GM18505 (cell line): ENCODE measurements around the gene LETM1.

Experiments
- ATAC-seq: cut with Tn5 transposase; IDR thresholded peaks from one replicate; pipeline ENCODE4 v1.9.1; 2021; ENCODE audit not compliant: unreplicated experiment
- POLR2A ChIP-seq: IDR thresholded peaks from 4 replicates; pipeline ENCODE4 v1.6.1; 2011; ENCODE audit warnings: borderline replicate concordance; ENCODE audit not compliant: insufficient read depth, insufficient read length; ENCODE audit errors: extremely low read depth

Gene LETM1

GRCh38 chr4:1834047-1834775 is 21.7 kb downstream of the LETM1 start:
- no peak for ATAC-seq
- no peak for TF ChIP-seq POLR2A

GRCh38 chr4:1833307-1834046 is 22.5 kb downstream of the LETM1 start:
- ATAC-seq = no peak

GRCh38 chr4:1832690-1833089 is 23.3 kb downstream of the LETM1 start:
- ATAC-seq = no peak
- TF ChIP-seq POLR2A = no peak

More at GRCh38 chr4:1833307-1834046, 22.5 kb downstream of the LETM1 start:
- no peak for TF ChIP-seq POLR2A

DNA sequence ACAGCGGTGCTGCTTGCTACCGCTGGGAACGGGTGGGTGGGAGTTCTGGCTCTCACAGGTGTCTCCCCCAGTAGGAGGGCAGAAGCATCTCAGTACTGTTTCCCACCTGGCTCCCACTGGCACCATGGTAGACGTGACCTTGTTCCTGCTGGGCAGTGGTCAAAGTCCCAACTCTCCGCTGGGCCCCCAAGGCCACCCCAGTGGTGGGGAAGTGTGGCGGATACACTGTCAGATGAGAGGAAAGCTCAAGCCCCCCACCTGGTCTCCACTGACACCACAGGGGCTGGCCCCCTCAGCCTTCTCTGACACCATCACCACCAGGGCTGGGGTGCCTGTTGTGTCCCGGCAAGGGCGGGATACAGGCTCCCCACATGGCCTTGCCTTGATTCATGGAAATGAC is 24.6 kb downstream of the LETM1 start:
- no peak for TF ChIP-seq POLR2A

DNA sequence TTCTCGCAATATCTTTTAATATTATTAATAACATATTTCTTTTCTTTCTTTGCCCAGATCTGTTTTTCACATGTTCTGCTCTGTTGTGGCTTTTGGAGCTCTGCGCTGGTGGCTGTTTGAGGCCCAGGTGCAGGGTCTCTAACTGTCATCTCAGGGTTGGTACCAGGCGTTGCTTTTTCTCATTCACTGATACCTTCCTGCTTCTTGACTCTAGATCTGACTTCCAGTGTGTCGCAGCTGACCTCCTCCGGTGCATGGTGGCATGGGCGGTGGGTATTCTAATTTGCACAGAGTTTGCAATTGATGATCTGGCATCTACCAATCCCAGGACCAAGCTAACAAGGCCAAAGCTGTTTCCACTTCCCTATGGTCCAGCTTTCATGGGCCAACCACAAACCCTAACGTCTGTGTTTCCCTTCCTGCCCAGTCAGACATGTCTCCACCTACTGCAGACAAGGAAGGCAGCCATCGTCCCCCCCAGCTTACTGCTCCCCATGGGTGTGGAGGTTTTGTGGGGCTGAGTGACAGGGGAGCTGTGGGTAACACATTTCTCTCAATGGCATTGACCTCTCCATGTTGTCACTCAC is 25.2 kb downstream of the LETM1 start:
- no peak for TF ChIP-seq POLR2A
- ATAC-seq = no peak

More for the DNA sequence above, 24.6 kb downstream of the LETM1 start:
- ATAC-seq = no peak

- no peak for ATAC-seq
- TF ChIP-seq POLR2A = no peak
Measured at GRCh38 chr4:1830234-1830633, 25.7 kb downstream of the LETM1 start.

- no peak for ATAC-seq
- no peak for TF ChIP-seq POLR2A
Measured at GRCh38 chr4:1826531-1827350, 29.2 kb downstream of the LETM1 start.

GRCh38 chr4:1825326-1825725 is 30.6 kb downstream of the LETM1 start:
- no peak for TF ChIP-seq POLR2A
- no peak for ATAC-seq

DNA sequence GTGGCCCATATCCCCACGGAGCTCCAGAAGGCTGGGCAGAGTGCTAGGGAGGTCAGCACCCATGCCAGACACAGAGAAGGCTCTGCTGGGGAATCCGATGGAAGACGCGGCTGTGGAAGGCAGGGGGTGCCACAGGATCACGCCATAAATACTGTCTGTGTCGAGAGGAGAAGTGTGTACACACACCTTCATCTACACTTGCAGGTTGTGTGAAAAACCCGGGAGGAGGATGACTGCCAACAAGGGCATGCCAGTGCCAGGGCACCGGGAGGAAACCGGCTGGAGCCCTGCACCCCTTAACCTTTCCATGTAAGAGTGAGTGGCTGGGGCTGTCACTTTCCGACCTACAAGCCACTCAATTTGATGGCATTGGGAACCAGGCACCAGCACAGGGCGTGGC is 31.2 kb downstream of the LETM1 start:
- ATAC-seq = no peak
- no peak for TF ChIP-seq POLR2A

GRCh38 chr4:1823545-1823932 is 32.4 kb downstream of the LETM1 start:
- no peak for ATAC-seq
- TF ChIP-seq POLR2A = no peak

- no peak for TF ChIP-seq POLR2A
- ATAC-seq = no peak
Measured at GRCh38 chr4:1822568-1823544, 33.1 kb downstream of the LETM1 start.
